Right cardiac atrium (tissue), 5 donors: Measurements from ENCODE around the gene ZNF608. TPM values are rescaled to one million over a fixed set of nuclear protein-coding genes. Genes with fewer than 3 reads are reported as not detected.

ENCODE experiments used
- ATAC-seq, 2 donors: fragments of 200-7000 bp; cut with Tn5 transposase; one replicate each; pipeline versions ENCODE4 v1.8.0 to v1.9.1; 2020; ENCODE audit warnings: moderate library complexity in 2 of 2, mild to moderate bottlenecking in 1 of 2
- DNase-seq, 3 donors: peaks; one replicate each; pipeline ENCODE4 v3.0.0-alpha.2; 2020
- H3K27ac ChIP-seq: one replicate; pipeline ENCODE4 v1.5.1; 2013; ENCODE audit warnings: mild to moderate bottlenecking, low read length, control low read depth, moderate library complexity
- H3K27me3 ChIP-seq: one replicate; pipeline ENCODE4 v1.6.1; 2013; ENCODE audit not compliant: control insufficient read depth, insufficient read depth
- H3K4me1 ChIP-seq: one replicate; pipeline ENCODE4 v1.6.1; 2013; ENCODE audit warnings: low read length; ENCODE audit not compliant: control insufficient read depth, insufficient read depth
- H3K4me3 ChIP-seq: one replicate; pipeline ENCODE4 v1.5.1; 2013; ENCODE audit warnings: low read length, control low read depth
- H3K9me3 ChIP-seq: one replicate; pipeline ENCODE4 v1.6.1; 2013; ENCODE audit warnings: low read length; ENCODE audit not compliant: control insufficient read depth
- WGBS: extraction: QIAGEN DNeasy Blood & Tissue Kit; methylation state at CpG from one replicate; pipeline ENCODE4 v1.1.7; 2013; 5-methylcytosine and 5-hydroxymethylcytosine counted together
- intact Hi-C, 4 donors: fragments of 100-400 bp; cut with DNase I; formaldehyde crosslinking; loops; one replicate each; pipeline versions ENCODE4 v1.11.0 to v1.14.0; 2022 to 2023
- polyA plus RNA-seq: library from polyadenylated mRNA; stranded (reverse); fragments of 200-250 nt; gene quantifications from one replicate; pipeline ENCODE4 v1.2.3, GENCODE V29; 2013
- total RNA-seq, 4 donors: library from RNA; stranded (reverse); fragmentation: NEBNext Ultra II Directional; extraction: Animal tissue kit (Norgen Biotek cat#: 25700); gene quantifications; one replicate each; pipeline ENCODE4 v1.2.1, GENCODE V29; 2021
- donor health status: healthy with polysubstance abuse.
- donor health status: DM: no; HTN: yes; CAD: no.
- donor health status: DM: no; HTN: no; CAD: no.
- donor health status: DM: no; HTN: yes; CAD: no; lungs with severe emphysema.
- donor health status: DM: yes; HTN: yes; CAD: no.

Gene ZNF608
- total and polyA plus RNA-seq, 5 donors: 16.4 to 43.7 (median 39.7) TPM

- 71% methylated on average over 4 of the region's 4 CpGs for WGBS
- ATAC-seq (peak in 1 of 2 donors; percentile 38), DNase-seq (no peak)
- Histone ChIP-seq H3K27ac (no peak overlapping the region), H3K27me3 (no peaks in the 10 kb centered on the region), H3K9me3 (no peaks in the 10 kb centered on the region), H3K4me1 (peaks cover 9% of the 10 kb centered on the region), H3K4me3 (no peak overlapping the region)
- intact Hi-C loops: no loop called here
Measured at GRCh38 chr5:124725622-124726258, 20.7 kb downstream of the ZNF608 start.

GRCh38 chr5:124725040-124725434 is 21.4 kb downstream of the ZNF608 start:
- H3K27ac ChIP-seq: no peak overlapping the region
- DNase-seq: no peak
- peaks cover 9% of the 10 kb centered on the region for H3K4me1 ChIP-seq
- no peaks in the 10 kb centered on the region for H3K27me3 ChIP-seq
- intact Hi-C loops: no loop called here
- no peak for ATAC-seq
- H3K9me3 ChIP-seq: no peaks in the 10 kb centered on the region
- no peak overlapping the region for H3K4me3 ChIP-seq
- WGBS: 71% methylated on average over 4 of the region's 4 CpGs

- intact Hi-C loops: no loop called here
- Histone ChIP-seq H3K27me3 (no peaks in the 10 kb centered on the region), H3K4me3 (no peak overlapping the region), H3K9me3 (no peaks in the 10 kb centered on the region), H3K4me1 (peaks cover 9% of the 10 kb centered on the region), H3K27ac (no peak overlapping the region)
- no peak for DNase-seq
- WGBS: 79% methylated on average over 6 of the region's 6 CpGs
- no peak for ATAC-seq
Measured at GRCh38 chr5:124724357-124725039, 21.9 kb downstream of the ZNF608 start.

- no peak overlapping the region for H3K4me3 ChIP-seq
- 76% methylated on average over 8 of the region's 8 CpGs for WGBS
- H3K27me3 ChIP-seq: no peaks in the 10 kb centered on the region
- DNase-seq (no peak), ATAC-seq (no peak)
- no peaks in the 10 kb centered on the region for H3K9me3 ChIP-seq
- no peak overlapping the region for H3K27ac ChIP-seq
- H3K4me1 ChIP-seq: peaks cover 10% of the 10 kb centered on the region
- intact Hi-C loops: no loop called here
Measured at GRCh38 chr5:124721229-124721735, 25.2 kb downstream of the ZNF608 start.

GRCh38 chr5:124720593-124720992 is 25.8 kb downstream of the ZNF608 start:
- 64% methylated on average over 4 of the region's 4 CpGs for WGBS
- no peaks in the 10 kb centered on the region for H3K27me3 ChIP-seq
- peaks cover 7% of the 10 kb centered on the region for H3K4me1 ChIP-seq
- H3K4me3 ChIP-seq: no peak overlapping the region
- intact Hi-C loops: no loop called here
- ATAC-seq: peak; percentile 54 to 71
- H3K27ac ChIP-seq: no peak overlapping the region
- H3K9me3 ChIP-seq: no peaks in the 10 kb centered on the region
- DNase-seq: no peak

GRCh38 chr5:124719113-124719967 is 27.1 kb downstream of the ZNF608 start:
- no peak for ATAC-seq
- DNase-seq: no peak
- Histone ChIP-seq H3K4me1 (peaks cover 7% of the 10 kb centered on the region), H3K27ac (peak overlapping the region; percentile 31), H3K4me3 (no peak overlapping the region), H3K27me3 (no peaks in the 10 kb centered on the region), H3K9me3 (no peaks in the 10 kb centered on the region)
- 69% methylated on average over 4 of the region's 4 CpGs for WGBS
- intact Hi-C loops: no loop called here

GRCh38 chr5:124718380-124718789 is 28.1 kb downstream of the ZNF608 start:
- no peak for ATAC-seq
- Histone ChIP-seq H3K4me1 (peaks cover 5% of the 10 kb centered on the region), H3K27me3 (no peaks in the 10 kb centered on the region), H3K4me3 (no peak overlapping the region), H3K9me3 (no peaks in the 10 kb centered on the region), H3K27ac (no peak overlapping the region)
- 36% methylated on average over 2 of the region's 2 CpGs for WGBS
- DNase-seq: no peak
- intact Hi-C loops: no loop called here

GRCh38 chr5:124716169-124716568 is 30.3 kb downstream of the ZNF608 start:
- H3K4me3 ChIP-seq: no peak overlapping the region
- H3K27me3 ChIP-seq: no peaks in the 10 kb centered on the region
- WGBS: 90% methylated on average over 1 of the region's 1 CpG
- no peaks in the 10 kb centered on the region for H3K9me3 ChIP-seq
- ATAC-seq: no peak
- H3K27ac ChIP-seq: no peak overlapping the region
- DNase-seq: no peak
- H3K4me1 ChIP-seq: peaks cover 4% of the 10 kb centered on the region
- intact Hi-C loops: no loop called here

GRCh38 chr5:124714910-124715309 is 31.5 kb downstream of the ZNF608 start:
- ATAC-seq (no peak), DNase-seq (no peak)
- Histone ChIP-seq H3K4me3 (no peak overlapping the region), H3K9me3 (no peaks in the 10 kb centered on the region), H3K27me3 (no peaks in the 10 kb centered on the region), H3K4me1 (peaks cover 4% of the 10 kb centered on the region), H3K27ac (no peak overlapping the region)
- intact Hi-C loops: no loop called here

GRCh38 chr5:124713595-124713994 is 32.8 kb downstream of the ZNF608 start:
- 55% methylated on average over 2 of the region's 2 CpGs for WGBS

GRCh38 chr5:124712731-124713305 is 33.6 kb downstream of the ZNF608 start:
- no peak overlapping the region for H3K27ac ChIP-seq
- ATAC-seq (no peak), DNase-seq (no peak)
- H3K4me1 ChIP-seq: peaks cover 2% of the 10 kb centered on the region
- 86% methylated on average over 2 of the region's 2 CpGs for WGBS
- no peaks in the 10 kb centered on the region for H3K27me3 ChIP-seq
- H3K9me3 ChIP-seq: no peaks in the 10 kb centered on the region
- no peak overlapping the region for H3K4me3 ChIP-seq
- intact Hi-C loops: no loop called here

More at GRCh38 chr5:124713595-124713994, 32.8 kb downstream of the ZNF608 start:
- no peaks in the 10 kb centered on the region for H3K9me3 ChIP-seq
- ATAC-seq (no peak), DNase-seq (no peak)
- H3K4me3 ChIP-seq: no peak overlapping the region
- H3K4me1 ChIP-seq: peaks cover 4% of the 10 kb centered on the region
- H3K27ac ChIP-seq: no peak overlapping the region
- intact Hi-C loops: no loop called here
- no peaks in the 10 kb centered on the region for H3K27me3 ChIP-seq
